ENCODE data around the gene PARD6G.

PARD6G gene

GRCh38 chr18:80183273-80184050, 63.9 kb downstream of the PARD6G start:
- H3K4me3 ChIP-seq (ENCODE audit: low read length) = no peak overlapping the region
- H3K79me2 ChIP-seq (ENCODE audit: control insufficient read depth, low read length) = no peaks in the 10 kb centered on the region
- no peaks in the 10 kb centered on the region for H4K20me1 ChIP-seq (ENCODE audit: control insufficient read depth, insufficient read depth, low read depth, low read length)
- H3K9me2 ChIP-seq (replicated peaks; ENCODE audit: control insufficient read depth, low read length) = no peaks in the 10 kb centered on the region
- H3K36me3 ChIP-seq (ENCODE audit: control insufficient read depth, low read length) = no peaks in the 10 kb centered on the region
- TF ChIP-seq CTCF (IDR thresholded peaks at IDR 0.05; ENCODE audit: low read depth, low read length, poor library complexity, severe bottlenecking) (no peak), EZH2phosphoT487 (IDR thresholded peaks at IDR 0.05; ENCODE audit: borderline replicate concordance, low read length) (no peak)
- H3K27me3 ChIP-seq (ENCODE audit: control insufficient read depth, low read length) = no peaks in the 10 kb centered on the region
- H3F3A ChIP-seq (ENCODE audit: control insufficient read depth, insufficient read depth) = no peaks in the 10 kb centered on the region
- no peak overlapping the region for H3K4me2 ChIP-seq (ENCODE audit: low read length)
- H3K27ac ChIP-seq (ENCODE audit: low read depth, low read length) = no peak overlapping the region
- peaks cover 3% of the 10 kb centered on the region; the same call in 1 of the 2 replicates for H3K9me3 ChIP-seq (ENCODE audit: control insufficient read depth, insufficient read depth, low read length)
- no peaks in the 10 kb centered on the region for H3K4me1 ChIP-seq (ENCODE audit: control insufficient read depth, low read length)

- no peak for TF ChIP-seq EZH2phosphoT487 (IDR thresholded peaks at IDR 0.05; ENCODE audit: borderline replicate concordance, low read length)
- no peak for TF ChIP-seq CTCF (IDR thresholded peaks at IDR 0.05; ENCODE audit: low read depth, low read length, poor library complexity, severe bottlenecking)
- Histone ChIP-seq H3K27me3 (ENCODE audit: control insufficient read depth, low read length) (no peaks in the 10 kb centered on the region), H4K20me1 (ENCODE audit: control insufficient read depth, insufficient read depth, low read depth, low read length) (no peaks in the 10 kb centered on the region), H3K9me2 (replicated peaks; ENCODE audit: control insufficient read depth, low read length) (no peaks in the 10 kb centered on the region), H3K4me3 (ENCODE audit: low read length) (no peak overlapping the region), H3K79me2 (ENCODE audit: control insufficient read depth, low read length) (no peaks in the 10 kb centered on the region), H3K9me3 (ENCODE audit: control insufficient read depth, insufficient read depth, low read length) (peaks cover 3% of the 10 kb centered on the region; the same call in 1 of the 2 replicates), H3K4me2 (ENCODE audit: low read length) (no peak overlapping the region), H3F3A (ENCODE audit: control insufficient read depth, insufficient read depth) (no peaks in the 10 kb centered on the region), H3K36me3 (ENCODE audit: control insufficient read depth, low read length) (no peaks in the 10 kb centered on the region), H3K4me1 (ENCODE audit: control insufficient read depth, low read length) (no peaks in the 10 kb centered on the region), H3K27ac (ENCODE audit: low read depth, low read length) (no peak overlapping the region)
Measured at GRCh38 chr18:80182855-80183254, 64.5 kb downstream of the PARD6G start.

DNA sequence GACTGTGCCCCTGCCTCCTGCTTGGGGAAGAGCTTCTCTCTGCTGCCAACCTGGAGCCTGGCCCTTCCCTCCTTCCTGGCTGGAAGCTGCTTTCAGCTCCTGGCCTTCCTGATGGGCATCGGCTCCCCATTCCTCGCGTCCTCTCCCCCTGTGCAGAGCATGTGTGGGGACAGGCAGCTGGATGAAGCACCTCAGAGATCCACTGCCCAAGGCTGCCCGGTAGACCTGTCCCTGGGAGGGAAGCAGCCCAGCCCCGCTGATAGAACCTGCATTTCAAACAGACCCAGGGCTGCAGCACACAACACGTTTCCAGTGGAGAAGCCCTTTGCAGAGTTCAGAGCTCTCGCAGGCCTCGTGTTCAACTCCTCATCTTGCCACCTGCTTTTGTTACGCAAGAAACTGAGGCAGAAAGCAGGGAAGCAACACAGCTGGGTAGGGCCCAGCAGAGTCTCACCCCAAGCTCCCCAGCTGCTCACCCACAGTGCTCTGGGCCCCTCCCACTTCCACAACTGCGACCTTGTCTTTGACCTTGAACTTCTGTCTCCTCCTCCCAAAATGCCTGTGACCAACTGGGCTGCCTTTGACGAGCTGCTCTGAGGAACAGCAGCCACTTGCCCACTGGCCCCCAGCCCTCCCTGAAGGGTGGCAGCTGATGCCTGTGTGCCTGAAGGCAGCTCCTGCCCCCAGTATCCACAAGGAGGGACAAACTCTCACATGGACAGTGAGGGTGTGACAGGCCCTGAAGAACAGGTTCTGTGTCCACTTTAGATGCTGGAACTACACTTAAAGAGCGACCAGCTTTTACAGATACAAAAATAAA, 65.5 kb downstream of the PARD6G start:
- Histone ChIP-seq H3K36me3 (ENCODE audit: control insufficient read depth, low read length) (no peaks in the 10 kb centered on the region), H3K4me1 (ENCODE audit: control insufficient read depth, low read length) (no peaks in the 10 kb centered on the region), H3K27ac (ENCODE audit: low read depth, low read length) (no peak overlapping the region), H3K9me2 (replicated peaks; ENCODE audit: control insufficient read depth, low read length) (no peaks in the 10 kb centered on the region), H3K9me3 (ENCODE audit: control insufficient read depth, insufficient read depth, low read length) (peaks cover 3% of the 10 kb centered on the region; the same call in 1 of the 2 replicates), H3K27me3 (ENCODE audit: control insufficient read depth, low read length) (no peaks in the 10 kb centered on the region), H4K20me1 (ENCODE audit: control insufficient read depth, insufficient read depth, low read depth, low read length) (no peaks in the 10 kb centered on the region), H3K4me2 (ENCODE audit: low read length) (no peak overlapping the region), H3K79me2 (ENCODE audit: control insufficient read depth, low read length) (no peaks in the 10 kb centered on the region), H3K4me3 (ENCODE audit: low read length) (no peak overlapping the region), H3F3A (ENCODE audit: control insufficient read depth, insufficient read depth) (no peaks in the 10 kb centered on the region)
- TF ChIP-seq CTCF (IDR thresholded peaks at IDR 0.05; ENCODE audit: low read depth, low read length, poor library complexity, severe bottlenecking) (no peak), EZH2phosphoT487 (IDR thresholded peaks at IDR 0.05; ENCODE audit: borderline replicate concordance, low read length) (no peak)
